Spinal cord (tissue), 10 donors: ENCODE data around the gene CDADC1. TPM values are rescaled to one million over a fixed set of nuclear protein-coding genes. Genes with fewer than 3 reads are reported as not detected.
"Not testable (repeated sequence)": the region's sequence is repeated elsewhere in the genome, so short reads cannot be mapped to it uniquely, and the experiment has no call there.

ENCODE experiments used
- DNase-seq, 6 donors: peaks; one replicate each; pipeline versions ENCODE4 v3.0.0 to v3.0.0-alpha.2; 2013 to 2015; ENCODE audit warnings: low spot score in 6 of 6, low read depth in 4 of 6
- H3K27ac ChIP-seq: one replicate; pipeline ENCODE4 v1.5.1; 2013; ENCODE audit warnings: low read depth, low read length, control low read depth
- H3K27me3 ChIP-seq: one replicate; pipeline ENCODE4 v1.6.1; 2013; ENCODE audit warnings: low read length; ENCODE audit not compliant: control insufficient read depth, insufficient read depth
- H3K36me3 ChIP-seq: one replicate; pipeline ENCODE4 v1.6.1; 2013; ENCODE audit warnings: low read length; ENCODE audit not compliant: control insufficient read depth, insufficient read depth
- H3K4me1 ChIP-seq: one replicate; pipeline ENCODE4 v1.6.1; 2013; ENCODE audit warnings: low read length; ENCODE audit not compliant: control insufficient read depth, insufficient read depth
- H3K4me3 ChIP-seq: one replicate; pipeline ENCODE4 v1.5.1; 2013; ENCODE audit warnings: low read depth, low read length, control low read depth
- H3K9me3 ChIP-seq: one replicate; pipeline ENCODE4 v1.6.1; 2013; ENCODE audit warnings: low read length; ENCODE audit not compliant: control insufficient read depth, insufficient read depth
- WGBS: methylation state at CpG from one replicate; pipeline ENCODE4 v1.1.5; 2013; ENCODE audit warnings: missing lambda C conversion rate; ENCODE audit not compliant: insufficient coverage; 5-methylcytosine and 5-hydroxymethylcytosine counted together
- polyA plus RNA-seq, 2 donors: library from polyadenylated mRNA; unstranded; fragments of 120-200 nt; gene quantifications; one replicate each; pipeline ENCODE4 v1.2.1, GENCODE V29; 2013; ENCODE audit not compliant: insufficient read length in 2 of 2
- total RNA-seq, 2 donors: library from RNA; depleted of rRNA in 1 of 2; stranded (reverse); fragments of 120-200 nt in 1 of 2; fragments of >200 nt in 1 of 2; gene quantifications; one replicate each; pipeline versions ENCODE4 v1.2.3 to v1.2.4, GENCODE V29; 2013 to 2014
- donor health status: healthy.

CDADC1 gene
- total and polyA plus RNA-seq, 4 donors: 11.1 to 20.1 (median 14.8) TPM

DNA sequence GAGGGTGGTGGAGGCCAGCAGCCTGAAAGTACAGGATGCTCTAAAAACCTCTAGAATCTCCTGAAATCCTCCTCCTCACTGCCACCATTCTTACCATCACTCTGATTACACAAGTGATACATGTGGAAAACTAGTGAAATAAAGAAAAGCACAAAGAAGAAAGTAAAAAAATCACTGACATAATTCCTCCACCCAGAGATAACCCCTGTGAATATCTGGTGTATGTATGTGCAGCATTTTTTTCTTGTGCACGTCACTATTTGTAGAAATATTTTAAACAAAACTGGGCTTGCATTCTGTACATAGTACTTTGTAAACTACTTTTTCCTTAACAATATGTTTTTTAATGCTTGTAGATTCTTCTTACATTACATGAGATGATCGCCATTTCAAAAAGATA, 73.2 kb downstream of the CDADC1 start:
- 100% methylated on average over 1 of the region's 2 CpGs for WGBS

DNA sequence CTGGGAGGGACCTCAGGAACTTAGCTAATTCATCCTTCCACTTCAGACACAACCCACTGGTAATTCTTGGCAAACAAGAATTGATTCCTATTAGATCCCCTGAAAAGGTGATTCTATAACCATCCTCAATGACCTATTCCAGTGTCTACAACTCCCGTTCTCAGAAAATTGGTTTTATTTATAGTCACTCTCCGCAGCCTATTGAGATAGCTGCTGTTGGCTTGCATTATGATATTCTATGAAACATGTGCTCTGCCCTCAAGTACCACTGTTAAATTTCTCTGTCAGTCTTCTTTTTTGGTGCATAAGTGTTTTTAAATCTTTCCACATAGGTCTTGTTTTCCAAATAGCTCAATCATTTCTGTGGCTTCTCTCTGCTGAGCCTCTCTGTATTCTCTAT, 75.0 kb downstream of the CDADC1 start:
- Histone ChIP-seq H3K27ac (no peak overlapping the region), H3K4me3 (no peak overlapping the region), H3K27me3 (no peaks in the 10 kb centered on the region), H3K9me3 (no peaks in the 10 kb centered on the region), H3K4me1 (no peaks in the 10 kb centered on the region), H3K36me3 (no peaks in the 10 kb centered on the region)
- no peak for DNase-seq
- no CpG with 5 or more reads among the region's 2 CpGs for WGBS

More for the DNA sequence above, 73.2 kb downstream of the CDADC1 start:
- H3K4me1 ChIP-seq: no peaks in the 10 kb centered on the region
- no peak for DNase-seq
- no peaks in the 10 kb centered on the region for H3K27me3 ChIP-seq
- no peaks in the 10 kb centered on the region for H3K36me3 ChIP-seq
- H3K9me3 ChIP-seq: no peaks in the 10 kb centered on the region
- H3K4me3 ChIP-seq: no peak overlapping the region
- no peak overlapping the region for H3K27ac ChIP-seq

- H3K4me1 ChIP-seq: no peaks in the 10 kb centered on the region
- H3K27ac ChIP-seq: no peak overlapping the region
- H3K27me3 ChIP-seq: no peaks in the 10 kb centered on the region
- H3K36me3 ChIP-seq: no peaks in the 10 kb centered on the region
- H3K4me3 ChIP-seq: no peak overlapping the region
- 71% methylated on average over 2 of the region's 7 CpGs for WGBS
- H3K9me3 ChIP-seq: no peaks in the 10 kb centered on the region
- no peak for DNase-seq
Measured at GRCh38 chr13:49323344-49323743, 75.6 kb downstream of the CDADC1 start.

DNA sequence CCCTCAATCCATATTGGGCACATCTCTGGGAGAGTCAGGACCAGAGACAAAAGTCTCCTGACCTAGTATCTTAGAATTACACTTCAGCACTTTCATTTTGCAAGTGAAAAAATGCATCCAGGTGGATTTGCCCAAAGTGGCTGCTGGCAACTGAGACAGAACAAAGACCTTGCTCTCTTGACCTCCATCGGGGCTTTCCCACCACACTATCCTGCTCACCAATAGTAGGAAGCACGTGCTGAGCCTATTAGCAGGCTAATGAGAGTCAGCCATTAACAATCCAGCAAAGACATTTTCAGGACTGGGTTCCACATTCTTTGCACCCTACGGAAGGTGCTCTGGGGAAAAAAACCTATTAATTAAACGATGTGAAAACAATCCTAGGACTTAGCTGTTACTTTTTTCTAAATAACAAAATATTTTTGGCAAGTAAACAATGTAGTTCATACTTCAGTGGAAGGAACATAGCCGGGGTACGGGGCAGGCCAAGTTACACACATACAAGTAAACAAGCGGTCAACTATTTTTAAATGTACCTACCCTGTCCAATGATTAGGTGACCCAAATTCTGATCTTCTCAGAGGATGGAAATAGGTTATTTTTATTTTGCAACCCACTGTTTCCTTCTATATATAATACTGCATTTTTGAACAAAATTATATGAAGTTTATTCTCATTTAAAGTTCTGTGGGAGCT, 78.6 kb downstream of the CDADC1 start:
- Histone ChIP-seq H3K4me1 (no peaks in the 10 kb centered on the region), H3K4me3 (no peak overlapping the region), H3K36me3 (no peaks in the 10 kb centered on the region), H3K9me3 (no peaks in the 10 kb centered on the region), H3K27me3 (no peaks in the 10 kb centered on the region), H3K27ac (no peak overlapping the region)
- WGBS: 40% methylated on average over 2 of the region's 7 CpGs
- DNase-seq: no peak

DNA sequence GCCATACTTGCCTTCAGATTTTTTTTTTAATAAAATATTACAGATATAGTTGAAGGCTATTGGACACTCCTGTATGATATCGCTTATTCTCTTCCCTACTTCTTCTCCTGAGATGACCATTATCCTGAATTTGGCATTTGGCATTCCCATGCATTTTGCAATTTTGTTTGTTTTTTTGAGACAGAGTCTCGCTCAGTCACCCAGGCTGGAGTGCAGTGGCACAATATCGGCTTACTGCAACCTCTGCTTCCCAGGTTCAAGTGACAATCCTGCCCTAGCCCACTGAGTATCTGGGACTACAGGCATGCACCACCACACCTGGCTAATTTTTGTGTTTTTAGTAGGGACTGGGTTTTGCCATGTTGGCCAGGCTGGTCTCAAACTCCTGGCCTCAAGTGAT, 79.4 kb downstream of the CDADC1 start:
- WGBS: 100% methylated on average over 2 of the region's 3 CpGs

GRCh38 chr13:49329831-49330545, 82.3 kb downstream of the CDADC1 start:
- H3K9me3 ChIP-seq: no peaks in the 10 kb centered on the region
- 88% methylated on average over 8 of the region's 8 CpGs for WGBS
- H3K27ac ChIP-seq: no peak overlapping the region
- H3K4me3 ChIP-seq: no peak overlapping the region
- H3K36me3 ChIP-seq: no peaks in the 10 kb centered on the region
- H3K4me1 ChIP-seq: no peaks in the 10 kb centered on the region
- H3K27me3 ChIP-seq: no peaks in the 10 kb centered on the region
- DNase-seq: no peak

More for the DNA sequence above, 79.4 kb downstream of the CDADC1 start:
- H3K27me3 ChIP-seq, H3K4me3 ChIP-seq, H3K4me1 ChIP-seq, H3K9me3 ChIP-seq, H3K27ac ChIP-seq, H3K36me3 ChIP-seq, DNase-seq: not testable (repeated sequence)

DNA sequence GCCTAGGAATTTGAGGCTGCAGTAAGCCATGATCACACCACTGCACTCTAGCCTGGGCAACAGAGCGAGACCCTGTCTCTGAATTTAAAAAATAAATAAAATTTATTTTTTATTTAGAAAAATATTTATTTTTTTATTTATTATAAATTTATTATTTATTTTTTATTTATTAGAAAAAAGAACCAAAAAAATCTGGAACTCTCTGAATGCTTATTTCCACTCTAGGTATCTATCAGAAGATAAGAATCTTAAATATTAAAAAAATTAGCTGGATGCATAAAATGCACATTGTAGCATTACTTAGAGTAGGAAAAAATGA, 82.8 kb downstream of the CDADC1 start:
- no peaks in the 10 kb centered on the region for H3K27me3 ChIP-seq
- WGBS: no CpG with 5 or more reads among the region's 1 CpG
- no peaks in the 10 kb centered on the region for H3K9me3 ChIP-seq
- no peaks in the 10 kb centered on the region for H3K4me1 ChIP-seq
- H3K36me3 ChIP-seq: no peaks in the 10 kb centered on the region
- DNase-seq: no peak
- no peak overlapping the region for H3K27ac ChIP-seq
- H3K4me3 ChIP-seq: no peak overlapping the region

GRCh38 chr13:49336655-49337054, 88.9 kb downstream of the CDADC1 start:
- H3K4me3 ChIP-seq: no peak overlapping the region
- no peaks in the 10 kb centered on the region for H3K4me1 ChIP-seq
- no peak for DNase-seq
- no peaks in the 10 kb centered on the region for H3K27me3 ChIP-seq
- H3K9me3 ChIP-seq: no peaks in the 10 kb centered on the region
- no peak overlapping the region for H3K27ac ChIP-seq
- no peaks in the 10 kb centered on the region for H3K36me3 ChIP-seq
- 97% methylated on average over 4 of the region's 4 CpGs for WGBS

DNA sequence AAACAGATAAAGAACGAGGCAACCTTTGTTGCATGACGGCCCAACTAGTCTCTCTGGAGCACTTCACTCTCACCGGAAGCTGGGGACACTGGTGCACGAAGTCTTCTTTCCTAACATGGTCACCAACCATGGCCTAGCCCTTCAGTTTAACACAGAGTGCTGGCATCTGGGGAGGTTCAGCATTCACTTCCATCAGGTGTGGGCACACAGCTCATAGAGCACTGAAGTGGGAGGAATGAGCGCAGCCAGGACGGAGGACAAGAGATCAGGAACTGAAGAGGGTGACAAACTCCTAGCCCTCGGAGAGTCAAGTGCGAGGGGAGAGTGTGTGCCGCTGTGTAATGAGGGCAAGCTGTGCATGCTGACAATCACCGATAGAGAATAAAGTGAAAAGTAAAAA, 92.4 kb downstream of the CDADC1 start:
- 68% methylated on average over 6 of the region's 10 CpGs for WGBS

DNA sequence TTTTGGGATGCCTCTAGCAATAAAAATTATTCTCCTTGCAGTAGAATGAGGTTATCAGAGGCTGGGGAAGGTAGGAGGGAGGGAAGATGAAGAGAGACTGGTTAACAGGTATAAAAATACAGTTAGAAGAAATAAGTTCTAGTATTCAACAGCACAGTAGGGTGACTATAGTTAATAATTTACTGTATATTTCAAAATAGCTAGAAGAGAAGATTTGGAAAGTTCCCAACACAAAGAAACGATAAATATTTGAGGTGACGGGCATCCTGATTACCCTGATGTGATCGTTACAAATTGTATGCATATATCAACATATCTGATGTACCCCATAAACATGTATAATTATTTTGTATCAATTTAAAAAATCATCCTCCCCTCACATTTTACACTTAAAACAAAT, 93.8 kb downstream of the CDADC1 start:
- Histone ChIP-seq H3K4me3 (no peak overlapping the region), H3K27ac (no peak overlapping the region), H3K4me1 (no peaks in the 10 kb centered on the region), H3K27me3 (no peaks in the 10 kb centered on the region), H3K9me3 (no peaks in the 10 kb centered on the region), H3K36me3 (peaks cover 3% of the 10 kb centered on the region)
- no peak for DNase-seq
- WGBS: no CpG with 5 or more reads among the region's 3 CpGs

More for the DNA sequence above, 92.4 kb downstream of the CDADC1 start:
- Histone ChIP-seq H3K9me3 (no peaks in the 10 kb centered on the region), H3K36me3 (peaks cover 3% of the 10 kb centered on the region), H3K27me3 (no peaks in the 10 kb centered on the region), H3K4me1 (no peaks in the 10 kb centered on the region), H3K4me3 (no peak overlapping the region), H3K27ac (no peak overlapping the region)
- no peak for DNase-seq
